ENCODE results near the gene GART.

GRCh38 chr21:33458861-33459260 lies 83.1 kb downstream of the GART start:
- TF ChIP-seq GATA2 (IDR thresholded peaks at IDR 0.05; ENCODE audit: low read depth, low read length): no peak
- no peak for TF ChIP-seq GATA3 (IDR thresholded peaks at IDR 0.05; ENCODE audit: low read depth, low read length)

All from SH-SY5Y (cell line).